ENCODE measurements around the gene MAGI2. TPM values are rescaled to one million over a fixed set of nuclear protein-coding genes. Genes with fewer than 3 reads are reported as not detected.

MAGI2 gene
- total RNA-seq, 1 experiment from 2014 or later = 0.25 TPM

DNA sequence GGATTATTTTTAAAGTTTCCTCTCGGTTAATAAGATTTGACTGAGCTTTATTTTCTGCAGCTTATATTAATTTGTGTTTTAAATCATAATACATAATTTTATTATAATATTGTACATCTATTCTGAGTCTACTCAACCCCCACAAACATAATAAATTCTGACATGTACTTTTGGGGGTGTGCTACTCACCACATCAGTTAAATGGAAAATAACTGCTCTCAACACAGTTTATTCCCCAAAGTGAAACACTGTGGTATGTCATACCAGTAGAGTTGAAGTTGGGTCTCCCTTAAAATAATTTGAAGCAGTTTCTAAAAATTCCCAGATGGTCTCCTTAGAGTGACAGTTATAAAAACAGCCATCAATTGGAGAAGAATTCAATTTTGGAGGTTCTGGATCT is 1191.7 kb downstream of the MAGI2 start:
- TF ChIP-seq, protein P1, sequence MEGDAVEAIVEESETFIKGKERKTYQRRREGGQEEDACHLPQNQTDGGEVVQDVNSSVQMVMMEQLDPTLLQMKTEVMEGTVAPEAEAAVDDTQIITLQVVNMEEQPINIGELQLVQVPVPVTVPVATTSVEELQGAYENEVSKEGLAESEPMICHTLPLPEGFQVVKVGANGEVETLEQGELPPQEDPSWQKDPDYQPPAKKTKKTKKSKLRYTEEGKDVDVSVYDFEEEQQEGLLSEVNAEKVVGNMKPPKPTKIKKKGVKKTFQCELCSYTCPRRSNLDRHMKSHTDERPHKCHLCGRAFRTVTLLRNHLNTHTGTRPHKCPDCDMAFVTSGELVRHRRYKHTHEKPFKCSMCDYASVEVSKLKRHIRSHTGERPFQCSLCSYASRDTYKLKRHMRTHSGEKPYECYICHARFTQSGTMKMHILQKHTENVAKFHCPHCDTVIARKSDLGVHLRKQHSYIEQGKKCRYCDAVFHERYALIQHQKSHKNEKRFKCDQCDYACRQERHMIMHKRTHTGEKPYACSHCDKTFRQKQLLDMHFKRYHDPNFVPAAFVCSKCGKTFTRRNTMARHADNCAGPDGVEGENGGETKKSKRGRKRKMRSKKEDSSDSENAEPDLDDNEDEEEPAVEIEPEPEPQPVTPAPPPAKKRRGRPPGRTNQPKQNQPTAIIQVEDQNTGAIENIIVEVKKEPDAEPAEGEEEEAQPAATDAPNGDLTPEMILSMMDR (IDR thresholded peaks at IDR 0.05; ENCODE audit: insufficient read depth in 1 of 2, low read depth in 1 of 2, low read length in 1 of 2, severe bottlenecking in 1 of 2, unreplicated experiment in 1 of 2) = no peak
- no peak overlapping the region for H3K27ac Mint-ChIP-seq (ENCODE audit: unreplicated experiment)
- CTCF ChIA-PET = no interaction called here
- POLR2A ChIA-PET = no interaction called here
- no peak for DNase-seq
- intact Hi-C loops (cut with micrococcal nuclease; ENCODE audit: unreplicated experiment) = no loop called here
- H3K4me3 Mint-ChIP-seq (ENCODE audit: unreplicated experiment) = no peak overlapping the region
- Histone ChIP-seq H3K4me3 (ENCODE audit: low read depth, low read length) (no peak overlapping the region), H3K9me3 (no peaks in the 10 kb centered on the region), H3K27me3 (replicated peaks; ENCODE audit: control insufficient read depth, insufficient read depth, low read length) (no peaks in the 10 kb centered on the region), H3K4me1 (no peaks in the 10 kb centered on the region), H3K36me3 (ENCODE audit: control insufficient read depth, insufficient read depth, low read length) (no peaks in the 10 kb centered on the region)
- H3K27me3 Mint-ChIP-seq (ENCODE audit: insufficient read depth, unreplicated experiment) = peaks cover 13% of the 10 kb centered on the region
- H3K4me1 Mint-ChIP-seq (ENCODE audit: low read depth, unreplicated experiment) = no peaks in the 10 kb centered on the region
- no TSS peak for BruUV-seq (replicated peaks)
- H3K36me3 Mint-ChIP-seq (ENCODE audit: insufficient read depth, unreplicated experiment) = no peaks in the 10 kb centered on the region
- no peaks in the 10 kb centered on the region for H3K9me3 Mint-ChIP-seq (ENCODE audit: unreplicated experiment)

DNA sequence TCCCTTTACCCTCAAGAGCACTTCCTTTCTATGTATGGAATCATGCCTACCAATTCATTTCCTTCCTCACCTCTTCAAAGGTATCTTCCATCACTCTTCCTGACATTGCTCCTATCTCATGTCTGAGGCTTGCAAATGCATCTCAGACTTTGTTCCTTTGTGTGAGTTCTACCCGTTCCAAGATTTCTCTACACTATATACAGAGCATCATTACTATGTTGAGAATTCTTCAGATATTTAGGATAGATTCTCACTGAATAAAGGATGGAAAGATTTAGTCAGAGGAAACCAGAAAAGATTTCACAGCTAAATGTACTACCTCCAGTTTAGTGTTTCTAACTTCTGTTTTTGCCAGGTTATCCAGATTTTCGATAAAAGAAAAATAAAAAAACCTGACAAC is 1192.2 kb downstream of the MAGI2 start:
- Histone ChIP-seq H3K27me3 (replicated peaks; ENCODE audit: control insufficient read depth, insufficient read depth, low read length) (no peaks in the 10 kb centered on the region), H3K9me3 (no peaks in the 10 kb centered on the region), H3K4me3 (ENCODE audit: low read depth, low read length) (no peak overlapping the region), H3K36me3 (ENCODE audit: control insufficient read depth, insufficient read depth, low read length) (no peaks in the 10 kb centered on the region), H3K4me1 (no peaks in the 10 kb centered on the region)
- no TSS peak for BruUV-seq (replicated peaks)
- intact Hi-C loops (cut with micrococcal nuclease; ENCODE audit: unreplicated experiment) = no loop called here
- Mint-ChIP-seq H3K27me3 (ENCODE audit: insufficient read depth, unreplicated experiment) (peaks cover 13% of the 10 kb centered on the region), H3K4me3 (ENCODE audit: unreplicated experiment) (no peak overlapping the region), H3K9me3 (ENCODE audit: unreplicated experiment) (no peaks in the 10 kb centered on the region), H3K27ac (ENCODE audit: unreplicated experiment) (no peak overlapping the region), H3K36me3 (ENCODE audit: insufficient read depth, unreplicated experiment) (no peaks in the 10 kb centered on the region), H3K4me1 (ENCODE audit: low read depth, unreplicated experiment) (no peaks in the 10 kb centered on the region)
- POLR2A ChIA-PET = no interaction called here
- TF ChIP-seq, protein P1 (IDR thresholded peaks at IDR 0.05; ENCODE audit: insufficient read depth in 1 of 2, low read depth in 1 of 2, low read length in 1 of 2, severe bottlenecking in 1 of 2, unreplicated experiment in 1 of 2) = no peak
- CTCF ChIA-PET = no interaction called here
- no peak for DNase-seq

DNA sequence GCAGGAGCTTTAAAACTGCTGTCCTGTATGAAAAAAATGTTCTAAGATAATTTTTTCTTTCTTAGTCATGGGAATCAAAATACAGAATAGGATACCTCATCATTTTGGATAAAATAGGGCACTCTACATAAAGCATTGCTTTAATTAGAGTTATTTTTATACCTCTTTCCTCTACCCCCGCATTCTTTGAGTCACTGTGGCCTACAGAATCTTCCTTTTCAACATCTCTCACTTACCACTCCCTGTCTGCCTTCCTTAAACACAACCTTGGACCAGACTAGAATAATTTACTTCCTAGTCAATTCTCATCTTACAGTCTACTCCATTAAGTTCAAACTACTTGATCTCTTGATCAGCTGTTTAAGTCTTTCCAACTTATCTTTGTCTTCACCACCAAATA is 1192.6 kb downstream of the MAGI2 start:
- H3K9me3 Mint-ChIP-seq (ENCODE audit: unreplicated experiment) = no peaks in the 10 kb centered on the region
- ChIA-PET CTCF (no interaction called here), POLR2A (no interaction called here)
- no TSS peak for BruUV-seq (replicated peaks)
- TF ChIP-seq, protein P1 (IDR thresholded peaks at IDR 0.05; ENCODE audit: insufficient read depth in 1 of 2, low read depth in 1 of 2, low read length in 1 of 2, severe bottlenecking in 1 of 2, unreplicated experiment in 1 of 2) = no peak
- H3K4me1 Mint-ChIP-seq (ENCODE audit: low read depth, unreplicated experiment) = no peaks in the 10 kb centered on the region
- no peak overlapping the region for H3K27ac Mint-ChIP-seq (ENCODE audit: unreplicated experiment)
- Histone ChIP-seq H3K36me3 (ENCODE audit: control insufficient read depth, insufficient read depth, low read length) (no peaks in the 10 kb centered on the region), H3K4me3 (ENCODE audit: low read depth, low read length) (no peak overlapping the region), H3K4me1 (no peaks in the 10 kb centered on the region), H3K27me3 (replicated peaks; ENCODE audit: control insufficient read depth, insufficient read depth, low read length) (no peaks in the 10 kb centered on the region), H3K9me3 (no peaks in the 10 kb centered on the region)
- intact Hi-C loops (cut with micrococcal nuclease; ENCODE audit: unreplicated experiment) = no loop called here
- no peaks in the 10 kb centered on the region for H3K36me3 Mint-ChIP-seq (ENCODE audit: insufficient read depth, unreplicated experiment)
- peaks cover 13% of the 10 kb centered on the region for H3K27me3 Mint-ChIP-seq (ENCODE audit: insufficient read depth, unreplicated experiment)
- no peak overlapping the region for H3K4me3 Mint-ChIP-seq (ENCODE audit: unreplicated experiment)
- no peak for DNase-seq
